HG02884 (cell line): ENCODE measurements around the gene HRH4.
A peak's percentile ranks its signal among the peaks of the same experiment; 100 is the strongest.

Experiments
- ATAC-seq: cut with Tn5 transposase; IDR thresholded peaks from one replicate; pipeline ENCODE4 v1.9.1; 2021; ENCODE audit warnings: mild to moderate bottlenecking, moderate library complexity; ENCODE audit not compliant: unreplicated experiment

HRH4 gene

DNA sequence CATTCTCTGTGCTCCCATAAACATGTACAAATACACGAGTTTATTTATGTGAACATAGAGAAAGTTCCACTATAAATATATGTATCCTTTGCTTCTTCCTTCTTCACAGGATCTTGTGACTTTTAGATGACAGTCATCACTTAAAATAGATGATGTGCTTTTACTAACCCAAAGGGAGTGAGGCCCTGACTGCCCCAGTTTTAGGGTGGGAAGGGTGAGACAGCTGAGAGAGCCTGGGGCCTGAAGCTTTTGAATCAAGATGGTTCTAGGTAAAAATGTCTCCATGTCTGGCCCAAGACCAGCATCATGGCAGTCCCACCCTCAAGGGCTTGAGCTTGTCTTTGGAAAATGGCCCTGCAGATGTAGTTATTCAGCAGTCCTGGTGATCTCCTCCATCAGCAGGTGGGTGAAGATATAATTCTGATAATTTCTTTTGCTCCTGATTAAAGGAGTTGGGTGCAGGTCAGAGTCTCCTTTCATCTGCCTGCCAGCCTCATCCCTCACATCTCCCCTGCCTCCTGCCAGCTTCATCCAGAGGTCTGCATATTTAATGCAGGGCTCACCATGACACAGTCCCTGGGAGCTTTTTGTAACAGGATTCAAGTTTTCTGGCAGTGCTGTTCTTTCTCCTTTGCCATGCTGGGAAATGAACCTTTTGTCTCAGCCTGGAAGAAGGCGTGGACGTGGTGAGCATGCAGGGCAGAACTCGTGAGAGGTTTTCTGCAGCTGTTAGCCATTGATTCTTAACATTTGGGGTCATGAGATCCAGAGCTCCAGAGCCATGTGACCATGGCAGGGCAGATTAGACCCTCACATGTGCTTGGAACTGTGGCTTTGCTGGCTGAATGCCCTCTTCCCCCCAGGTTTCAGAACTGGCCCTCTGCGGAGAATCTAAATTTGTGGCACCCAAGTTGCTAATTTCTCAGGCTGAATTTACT, 2.7 kb downstream of the HRH4 start:
- no peak for ATAC-seq

GRCh38 chr18:24465486-24465885, 5.0 kb downstream of the HRH4 start:
- no peak for ATAC-seq

DNA sequence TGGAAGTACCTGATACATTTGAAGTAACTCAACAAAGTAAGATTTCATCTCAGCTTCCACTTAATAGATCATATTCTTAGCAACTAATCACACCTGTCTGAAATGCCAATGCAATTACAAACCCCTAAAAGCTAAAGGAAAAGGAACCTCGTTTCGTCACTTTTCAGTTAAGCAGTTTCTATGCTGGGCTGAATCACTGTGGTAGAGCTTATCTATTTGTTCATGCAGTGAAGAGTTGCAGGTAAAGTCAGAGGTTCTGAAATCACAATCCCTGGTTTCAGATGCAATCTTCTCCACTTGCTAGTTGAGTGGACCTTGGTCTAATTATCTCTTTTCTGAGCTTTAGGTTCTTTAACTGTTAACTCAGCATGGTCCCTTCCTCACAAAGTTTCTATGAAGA, 6.3 kb downstream of the HRH4 start:
- no peak for ATAC-seq

DNA sequence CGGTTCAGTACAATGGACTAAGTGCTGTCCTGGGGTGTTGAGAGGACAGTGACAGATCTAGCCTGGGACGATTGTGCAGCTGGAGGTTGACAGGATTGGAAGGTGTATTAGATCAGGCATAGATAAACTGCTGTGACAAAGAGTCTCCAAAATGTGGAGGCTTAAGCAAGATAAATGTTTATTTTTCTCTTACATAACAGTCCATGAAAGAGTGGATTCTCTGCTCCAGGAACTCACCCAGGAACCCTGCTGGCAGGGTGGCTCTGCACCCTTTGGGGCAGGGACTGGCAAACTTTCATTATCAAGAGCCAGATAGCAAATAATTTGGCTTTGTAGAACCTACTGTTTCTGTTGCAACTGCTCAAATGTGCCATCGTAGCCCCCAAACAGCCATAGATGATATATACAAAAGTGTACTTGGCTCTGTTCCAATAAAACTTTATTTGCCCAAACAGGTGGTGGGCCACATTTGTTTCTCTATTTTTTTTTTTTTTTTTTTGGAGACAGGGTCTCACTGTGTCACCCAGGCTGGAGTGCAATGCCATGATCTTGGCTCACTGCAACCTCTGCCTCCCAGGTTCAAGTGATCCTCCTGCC, 9.7 kb downstream of the HRH4 start:
- ATAC-seq = no peak

GRCh38 chr18:24470805-24471204, 10.4 kb downstream of the HRH4 start:
- no peak for ATAC-seq

DNA sequence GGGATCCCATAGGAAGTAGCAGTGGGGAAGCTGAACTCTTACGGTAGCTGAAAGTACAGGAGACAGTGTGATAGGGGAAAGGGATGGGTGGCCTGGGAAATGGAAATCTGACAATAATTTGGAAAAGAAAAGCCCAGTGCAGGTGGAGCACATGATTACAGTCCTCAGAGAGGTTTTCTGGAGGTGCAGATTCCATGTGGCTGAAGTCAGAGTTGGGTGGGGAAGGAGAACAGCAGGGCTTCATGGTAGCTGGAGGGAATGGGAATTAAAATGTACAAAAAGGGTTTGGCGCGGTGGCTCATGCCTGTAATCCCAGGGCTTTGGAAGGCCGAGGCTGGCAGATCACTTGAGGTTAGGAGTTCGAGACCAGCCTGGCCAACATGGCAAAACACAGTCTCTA, 12.2 kb downstream of the HRH4 start:
- no peak for ATAC-seq

- ATAC-seq = no peak
These were observed 14.0 kb downstream of the HRH4 start for GRCh38 chr18:24474406-24474805.

GRCh38 chr18:24475926-24476589, 15.6 kb downstream of the HRH4 start:
- ATAC-seq = no peak

DNA sequence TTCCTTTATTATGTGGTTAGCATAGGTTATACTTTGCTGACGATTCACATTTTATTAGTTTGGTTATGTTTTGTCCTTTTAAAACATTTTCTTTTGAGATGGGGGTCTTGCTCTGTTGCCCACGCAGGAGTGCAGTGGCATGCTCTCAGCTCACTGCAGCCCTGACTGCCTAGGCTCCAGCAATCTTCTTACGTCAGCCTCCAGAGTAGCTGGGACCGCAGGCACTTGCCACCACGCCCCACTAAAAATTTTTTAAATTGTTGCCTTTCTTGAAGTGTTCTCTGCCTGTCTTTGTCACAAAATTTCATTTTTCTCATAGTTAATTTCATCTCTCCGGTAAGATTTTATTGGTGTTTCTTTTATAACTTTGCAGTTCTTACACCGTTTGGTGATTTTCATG, 18.9 kb downstream of the HRH4 start:
- no peak for ATAC-seq

DNA sequence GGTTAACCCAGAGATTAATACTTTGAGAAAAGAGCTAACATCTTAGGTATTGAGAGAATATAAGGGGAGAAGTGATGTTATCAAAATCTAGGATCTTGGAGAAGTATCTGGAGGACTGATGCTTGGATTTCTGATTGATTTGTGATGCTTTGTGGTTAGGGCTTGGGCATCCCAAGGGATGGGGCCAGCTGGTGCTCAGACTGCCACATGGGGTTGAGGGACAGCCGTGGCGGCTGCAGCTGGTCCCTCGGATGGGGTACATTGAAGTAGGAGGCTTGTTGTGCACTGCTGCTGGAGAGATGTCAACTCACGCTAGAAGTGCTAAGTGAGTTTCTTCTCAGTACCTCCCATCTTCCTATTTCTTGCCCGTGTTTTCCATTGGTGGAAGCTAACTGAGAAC, 22.4 kb downstream of the HRH4 start:
- ATAC-seq = no peak

- ATAC-seq = no peak
These were observed 25.2 kb downstream of the HRH4 start for GRCh38 chr18:24485681-24486080.

GRCh38 chr18:24486684-24487083, 26.2 kb downstream of the HRH4 start:
- no peak for ATAC-seq

- no peak for ATAC-seq
These were observed 28.5 kb downstream of the HRH4 start for GRCh38 chr18:24488824-24489493.

DNA sequence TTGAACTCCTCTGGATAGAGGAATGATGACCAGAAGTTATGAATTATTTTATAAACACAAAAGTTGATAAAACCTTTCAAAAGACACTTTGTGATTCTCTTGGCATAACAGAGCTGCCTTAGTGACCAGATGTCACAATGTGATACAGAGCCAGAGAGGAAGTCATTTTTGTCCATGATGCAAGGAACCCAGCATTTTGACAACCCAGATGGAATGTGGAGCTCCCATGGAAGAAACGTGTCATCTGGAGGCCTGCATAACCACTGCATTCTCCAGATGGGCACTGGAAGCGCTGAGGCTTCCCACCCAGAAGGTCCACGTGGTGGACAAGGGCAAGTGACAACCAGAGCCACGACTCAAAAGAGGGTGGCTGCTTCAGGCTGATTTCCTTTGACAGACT, 30.1 kb downstream of the HRH4 start:
- no peak for ATAC-seq

DNA sequence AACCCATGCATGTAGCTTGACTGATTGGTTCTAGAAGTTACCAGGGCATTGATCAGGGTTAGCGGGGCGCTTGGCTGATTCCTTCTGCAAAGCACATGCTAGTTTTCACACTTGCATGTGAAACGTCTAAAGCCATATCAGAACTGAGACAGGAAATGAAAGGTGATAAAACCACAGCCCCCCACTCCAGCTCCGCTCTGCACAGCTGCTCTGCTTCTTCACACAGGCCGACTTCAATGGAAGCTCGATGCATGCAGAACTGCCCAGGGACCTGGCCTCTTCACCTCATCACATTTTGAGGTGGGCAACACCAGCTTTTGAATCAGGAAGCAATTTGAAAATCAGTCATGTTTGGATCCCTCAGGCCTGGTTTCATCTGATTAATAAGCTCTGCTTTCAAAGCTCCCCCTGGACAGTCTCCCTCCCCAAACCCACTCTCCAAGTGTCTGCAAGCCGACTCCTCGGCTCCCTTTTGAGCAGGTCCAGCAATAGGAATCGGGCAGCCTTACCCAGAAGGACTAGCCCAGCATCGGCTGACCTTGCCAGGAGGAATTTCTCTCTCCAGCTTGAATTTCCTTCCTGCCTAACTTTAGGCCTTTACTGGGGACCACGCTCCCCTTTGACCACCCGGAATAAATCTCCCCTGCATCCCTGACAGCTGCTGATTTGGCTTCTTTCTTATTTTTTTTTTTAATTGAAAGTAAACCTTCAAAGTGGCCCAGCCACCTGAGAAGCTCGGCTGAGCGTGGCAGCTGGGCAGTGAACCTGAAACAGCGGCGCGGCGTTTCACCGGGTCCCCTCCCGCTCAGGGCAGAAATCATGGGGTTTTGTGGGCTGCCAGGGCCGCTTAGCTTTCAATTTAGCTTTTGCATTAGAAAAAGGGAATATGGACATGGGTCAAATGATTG, 31.7 kb downstream of the HRH4 start:
- peak; percentile 71 for ATAC-seq

DNA sequence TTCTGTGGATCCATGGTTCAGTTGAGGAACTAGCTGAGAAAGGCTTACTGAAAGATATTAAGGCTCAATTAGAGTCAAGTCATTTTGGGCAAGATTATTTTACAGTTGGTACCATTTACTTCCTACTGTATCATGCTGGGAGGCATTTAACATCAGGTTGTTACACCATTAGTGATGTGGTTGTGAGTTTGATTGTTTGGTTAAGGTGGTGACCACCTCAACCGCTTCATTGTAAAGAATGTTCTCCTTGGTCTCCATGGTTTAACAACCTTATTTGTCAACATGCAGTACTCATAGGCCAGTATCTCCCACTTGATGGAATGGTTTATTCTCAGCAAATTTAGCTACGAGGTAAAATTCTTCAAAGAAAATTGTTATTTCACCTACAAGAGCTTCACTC, 34.1 kb downstream of the HRH4 start:
- ATAC-seq = no peak

GRCh38 chr18:24497031-24497754, 36.8 kb downstream of the HRH4 start:
- ATAC-seq = no peak

DNA sequence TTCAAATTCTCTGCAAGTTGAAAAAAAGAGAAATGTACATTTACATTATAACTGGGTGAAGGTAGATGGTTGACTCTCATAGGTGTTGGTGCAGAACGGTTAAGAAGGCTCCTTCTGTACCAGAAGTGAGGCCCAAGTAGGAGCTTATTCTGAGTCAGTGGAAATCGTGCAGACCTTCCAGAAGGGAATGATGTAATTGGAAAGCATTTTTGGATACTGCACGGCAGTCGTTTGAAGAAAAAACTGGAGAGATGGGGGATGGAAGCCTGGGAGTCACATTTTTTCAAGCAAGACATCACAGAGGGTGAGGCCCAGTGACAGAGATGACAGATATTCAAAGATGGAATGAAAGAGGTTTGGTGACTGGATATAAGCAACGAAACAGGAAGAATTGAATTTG, 39.4 kb downstream of the HRH4 start:
- no peak for ATAC-seq

- ATAC-seq = no peak
These were observed 39.8 kb downstream of the HRH4 start for GRCh38 chr18:24500217-24500616.

DNA sequence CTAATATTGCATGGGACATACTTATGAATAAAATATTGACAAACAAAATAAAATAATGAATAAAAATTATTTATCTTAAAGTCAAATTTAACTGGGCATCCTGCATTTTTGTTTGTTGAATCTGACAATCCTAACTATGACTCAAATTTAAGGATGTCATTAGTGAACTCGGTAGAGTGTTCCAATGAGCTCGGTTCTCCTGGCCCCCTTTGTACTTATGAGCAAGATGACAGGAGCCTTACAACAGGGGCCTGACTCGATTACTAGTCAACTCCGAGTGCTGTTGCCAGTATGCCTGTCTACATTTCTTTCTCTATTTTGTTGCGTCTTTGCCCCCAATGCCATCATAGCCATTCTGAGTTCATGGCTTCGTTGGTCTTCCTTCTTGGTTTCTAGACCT, 40.3 kb downstream of the HRH4 start:
- ATAC-seq = no peak
